ENCODE measurements around the gene ADD2. TPM values are rescaled to one million over a fixed set of nuclear protein-coding genes. Genes with fewer than 3 reads are reported as not detected.

Gene ADD2
- total RNA-seq, 1 donor from 2014 or later = 10.2 TPM

DNA sequence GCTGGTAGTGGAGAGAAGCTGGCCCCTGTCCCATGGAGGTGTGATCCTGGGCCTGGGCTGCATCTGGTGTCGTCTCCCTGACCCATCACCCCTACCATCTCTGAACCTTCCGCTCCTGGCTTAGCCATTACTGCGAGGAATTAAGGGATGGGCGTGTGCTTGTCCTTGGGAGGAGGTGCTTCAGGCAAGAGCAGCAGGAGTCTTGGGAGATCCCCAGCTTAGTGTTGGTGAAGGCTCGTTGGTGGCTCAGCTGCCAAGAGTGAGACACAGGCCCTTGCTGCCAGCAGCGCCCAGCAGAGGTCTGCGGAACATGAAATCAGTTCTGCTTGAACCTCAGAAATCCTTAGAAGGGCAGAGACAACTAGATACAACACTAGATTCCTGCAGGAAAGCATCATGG is 154.5 kb downstream of the ADD2 start:
- TF ChIP-seq, protein P1, sequence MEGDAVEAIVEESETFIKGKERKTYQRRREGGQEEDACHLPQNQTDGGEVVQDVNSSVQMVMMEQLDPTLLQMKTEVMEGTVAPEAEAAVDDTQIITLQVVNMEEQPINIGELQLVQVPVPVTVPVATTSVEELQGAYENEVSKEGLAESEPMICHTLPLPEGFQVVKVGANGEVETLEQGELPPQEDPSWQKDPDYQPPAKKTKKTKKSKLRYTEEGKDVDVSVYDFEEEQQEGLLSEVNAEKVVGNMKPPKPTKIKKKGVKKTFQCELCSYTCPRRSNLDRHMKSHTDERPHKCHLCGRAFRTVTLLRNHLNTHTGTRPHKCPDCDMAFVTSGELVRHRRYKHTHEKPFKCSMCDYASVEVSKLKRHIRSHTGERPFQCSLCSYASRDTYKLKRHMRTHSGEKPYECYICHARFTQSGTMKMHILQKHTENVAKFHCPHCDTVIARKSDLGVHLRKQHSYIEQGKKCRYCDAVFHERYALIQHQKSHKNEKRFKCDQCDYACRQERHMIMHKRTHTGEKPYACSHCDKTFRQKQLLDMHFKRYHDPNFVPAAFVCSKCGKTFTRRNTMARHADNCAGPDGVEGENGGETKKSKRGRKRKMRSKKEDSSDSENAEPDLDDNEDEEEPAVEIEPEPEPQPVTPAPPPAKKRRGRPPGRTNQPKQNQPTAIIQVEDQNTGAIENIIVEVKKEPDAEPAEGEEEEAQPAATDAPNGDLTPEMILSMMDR (IDR thresholded peaks at IDR 0.05) = no peak
- intact Hi-C loops (cut with DNase I) = no loop called here
- H3K4me3 ChIP-seq = no peak overlapping the region
- no peak overlapping the region for H3K27ac ChIP-seq
- no peaks in the 10 kb centered on the region for H3K9me3 ChIP-seq
- DNase-seq (ENCODE audit: low spot score in 2 of 2) = no peak
- H3K27me3 ChIP-seq = no peaks in the 10 kb centered on the region
- H3K4me1 ChIP-seq = no peaks in the 10 kb centered on the region
- H3K36me3 ChIP-seq = no peaks in the 10 kb centered on the region

DNA sequence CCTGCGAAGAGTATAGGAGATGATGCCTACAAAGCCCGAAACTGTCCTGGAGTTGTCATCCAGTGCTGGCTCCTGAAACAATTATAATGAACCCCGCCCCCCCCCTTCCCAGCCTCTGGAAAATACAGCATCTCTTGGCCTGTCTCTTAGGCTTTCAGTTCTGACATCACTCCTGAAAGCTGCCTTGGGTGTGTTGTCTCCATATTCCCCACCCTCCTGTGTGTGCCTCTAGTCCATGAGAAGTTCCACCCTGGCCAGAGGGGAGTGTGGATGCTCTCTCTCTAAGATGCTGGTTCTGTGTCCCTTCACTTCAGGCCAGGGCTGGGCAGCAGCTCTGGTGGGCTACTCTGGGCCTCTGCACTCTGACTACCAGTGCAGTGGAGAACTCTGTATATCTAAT is 155.4 kb downstream of the ADD2 start:
- intact Hi-C loops (cut with DNase I) = no loop called here
- no peak for DNase-seq (ENCODE audit: low spot score in 2 of 2)
- Histone ChIP-seq H3K27ac (no peak overlapping the region), H3K9me3 (no peaks in the 10 kb centered on the region), H3K36me3 (no peaks in the 10 kb centered on the region), H3K4me3 (no peak overlapping the region), H3K27me3 (no peaks in the 10 kb centered on the region), H3K4me1 (no peaks in the 10 kb centered on the region)
- TF ChIP-seq, protein P1 (IDR thresholded peaks at IDR 0.05) = no peak

DNA sequence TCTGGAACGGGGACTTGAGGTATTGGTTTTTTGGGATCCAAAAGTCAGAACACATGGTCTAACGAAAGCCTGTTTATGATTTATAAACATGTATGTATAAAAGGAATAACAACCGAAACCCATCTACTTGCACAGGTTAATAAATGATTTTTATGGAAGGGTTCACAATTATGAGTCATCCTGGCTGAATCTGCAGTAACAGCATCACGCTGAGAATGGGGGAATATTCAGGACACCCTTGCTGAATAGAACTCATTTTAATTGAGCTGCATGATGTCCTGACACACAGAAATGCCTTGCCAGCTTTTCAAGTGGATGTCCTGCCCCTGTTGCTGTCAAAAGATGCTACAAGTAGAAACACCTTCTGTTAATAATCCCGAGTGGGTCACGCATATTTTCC is 159.6 kb downstream of the ADD2 start:
- no peaks in the 10 kb centered on the region for H3K36me3 ChIP-seq
- no peak for DNase-seq (ENCODE audit: low spot score in 2 of 2)
- intact Hi-C loops (cut with DNase I) = no loop called here

DNA sequence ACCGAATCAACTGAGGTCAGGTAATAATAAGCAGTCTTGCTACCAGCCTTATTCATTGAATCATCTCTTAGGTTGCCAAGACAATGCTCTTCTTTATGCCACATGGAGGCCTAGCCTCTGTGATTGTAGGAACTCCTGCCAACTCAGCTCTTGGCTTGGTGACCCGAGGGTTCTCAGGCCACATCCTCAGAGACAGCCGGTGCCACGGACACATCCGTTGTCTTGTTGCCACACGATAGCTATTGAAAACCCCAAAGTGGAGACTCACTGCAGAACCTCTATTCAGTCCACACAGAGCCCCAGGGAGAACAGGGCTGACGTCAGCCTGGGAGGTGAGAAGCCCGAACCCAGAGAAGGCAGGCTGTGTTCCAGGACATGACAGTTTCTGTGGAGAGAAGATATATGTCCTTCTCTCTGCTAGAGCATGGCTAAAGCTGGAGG is 160.9 kb downstream of the ADD2 start:
- no peak for DNase-seq (ENCODE audit: low spot score in 2 of 2)
- Histone ChIP-seq H3K36me3 (no peaks in the 10 kb centered on the region), H3K27ac (no peak overlapping the region), H3K4me3 (no peak overlapping the region), H3K27me3 (no peaks in the 10 kb centered on the region), H3K4me1 (no peaks in the 10 kb centered on the region), H3K9me3 (no peaks in the 10 kb centered on the region)
- TF ChIP-seq, protein P1 (IDR thresholded peaks at IDR 0.05) = no peak
- intact Hi-C loops (cut with DNase I) = no loop called here

More for the DNA sequence above, 159.6 kb downstream of the ADD2 start:
- TF ChIP-seq, protein P1 (IDR thresholded peaks at IDR 0.05) = no peak
- no peaks in the 10 kb centered on the region for H3K27me3 ChIP-seq
- H3K4me3 ChIP-seq = no peak overlapping the region
- no peak overlapping the region for H3K27ac ChIP-seq
- no peaks in the 10 kb centered on the region for H3K9me3 ChIP-seq
- H3K4me1 ChIP-seq = no peaks in the 10 kb centered on the region

Other genes with a start within 250 kb of the ADD2 start
- 1.8 TPM for gene TGFA, start 214.4 kb downstream of the ADD2 start, total RNA-seq
- gene FIGLA, start 22.4 kb upstream of the ADD2 start, total RNA-seq = not detected
- not detected for gene CLEC4F, start 52.4 kb upstream of the ADD2 start, total RNA-seq
- not detected for gene CD207, start 67.6 kb upstream of the ADD2 start, total RNA-seq
- gene VAX2, start 132.4 kb upstream of the ADD2 start, total RNA-seq = 1.7 TPM
- not detected for gene ATP6V1B1, start 167.7 kb upstream of the ADD2 start, total RNA-seq
- 1.4 TPM for gene ANKRD53, start 210.4 kb upstream of the ADD2 start, total RNA-seq
- gene TEX261, start 226.7 kb upstream of the ADD2 start, total RNA-seq = 133 TPM